GM12878 (cell line): ENCODE results near the gene ELK3.

Experiments
- EZH2 ChIP-seq: IDR thresholded peaks from 2 replicates; pipeline ENCODE4 v1.6.1; 2012; ENCODE audit warnings: low read depth, mild to moderate bottlenecking, control low read depth, inconsistent platforms, low read length, borderline replicate concordance; ENCODE audit not compliant: control insufficient read depth
- POLR2A ChIP-seq: IDR thresholded peaks from 2 replicates; pipeline ENCODE4 v1.6.1; 2011; ENCODE audit warnings: low read depth, mild to moderate bottlenecking, low read length
- SIN3A ChIP-seq: IDR thresholded peaks from 2 replicates; pipeline ENCODE4 v1.6.1; 2012; ENCODE audit warnings: low read depth, low read length, improper control_type of control experiment
- ZNF622 ChIP-seq: fragments of 450-650 bp; IDR thresholded peaks from 2 replicates; pipeline ENCODE4 v1.6.1; 2017; ENCODE audit warnings: mild to moderate bottlenecking, inconsistent platforms
- TF ChIP-seq, protein P1 (sequence below), 3 experiments: IDR thresholded peaks in 2 of 3; conservative IDR thresholded peaks in 1 of 3; 2 replicates each; pipeline ENCODE4 v1.5.1; 2011; ENCODE audit warnings: low read depth in 3 of 3, low read length in 3 of 3, mild to moderate bottlenecking in 3 of 3, control low read depth in 2 of 3, moderate library complexity in 2 of 3, inconsistent platforms in 1 of 3, mixed read lengths in 1 of 3; ENCODE audit not compliant: control insufficient read depth in 2 of 3, insufficient read depth in 1 of 3; ENCODE audit errors: extremely low read depth in 1 of 3
- TF ChIP-seq, protein P2 (sequence below): IDR thresholded peaks from 2 replicates; pipeline ENCODE4 v1.6.1; 2011; ENCODE audit warnings: low read depth, low read length, improper control_type of control experiment, borderline replicate concordance

- TF ChIP-seq POLR2A (no peak), EZH2 (no peak), SIN3A (no peak), ZNF622 (no peak)
- TF ChIP-seq, protein P1, sequence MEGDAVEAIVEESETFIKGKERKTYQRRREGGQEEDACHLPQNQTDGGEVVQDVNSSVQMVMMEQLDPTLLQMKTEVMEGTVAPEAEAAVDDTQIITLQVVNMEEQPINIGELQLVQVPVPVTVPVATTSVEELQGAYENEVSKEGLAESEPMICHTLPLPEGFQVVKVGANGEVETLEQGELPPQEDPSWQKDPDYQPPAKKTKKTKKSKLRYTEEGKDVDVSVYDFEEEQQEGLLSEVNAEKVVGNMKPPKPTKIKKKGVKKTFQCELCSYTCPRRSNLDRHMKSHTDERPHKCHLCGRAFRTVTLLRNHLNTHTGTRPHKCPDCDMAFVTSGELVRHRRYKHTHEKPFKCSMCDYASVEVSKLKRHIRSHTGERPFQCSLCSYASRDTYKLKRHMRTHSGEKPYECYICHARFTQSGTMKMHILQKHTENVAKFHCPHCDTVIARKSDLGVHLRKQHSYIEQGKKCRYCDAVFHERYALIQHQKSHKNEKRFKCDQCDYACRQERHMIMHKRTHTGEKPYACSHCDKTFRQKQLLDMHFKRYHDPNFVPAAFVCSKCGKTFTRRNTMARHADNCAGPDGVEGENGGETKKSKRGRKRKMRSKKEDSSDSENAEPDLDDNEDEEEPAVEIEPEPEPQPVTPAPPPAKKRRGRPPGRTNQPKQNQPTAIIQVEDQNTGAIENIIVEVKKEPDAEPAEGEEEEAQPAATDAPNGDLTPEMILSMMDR (IDR thresholded peaks at IDR 0.05 in 2 of 3, conservative IDR thresholded peaks at IDR 0.05 in 1 of 3; ENCODE audit: control insufficient read depth in 2 of 3, extremely low read depth in 1 of 3, insufficient read depth in 1 of 3, low read depth in 3 of 3, low read length in 3 of 3) = no peak
- TF ChIP-seq, protein P2, sequence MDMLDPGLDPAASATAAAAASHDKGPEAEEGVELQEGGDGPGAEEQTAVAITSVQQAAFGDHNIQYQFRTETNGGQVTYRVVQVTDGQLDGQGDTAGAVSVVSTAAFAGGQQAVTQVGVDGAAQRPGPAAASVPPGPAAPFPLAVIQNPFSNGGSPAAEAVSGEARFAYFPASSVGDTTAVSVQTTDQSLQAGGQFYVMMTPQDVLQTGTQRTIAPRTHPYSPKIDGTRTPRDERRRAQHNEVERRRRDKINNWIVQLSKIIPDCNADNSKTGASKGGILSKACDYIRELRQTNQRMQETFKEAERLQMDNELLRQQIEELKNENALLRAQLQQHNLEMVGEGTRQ = no peak
Observed at GRCh38 chr12:96258104-96258961, 64.2 kb downstream of the ELK3 start.
